Activated naive CD4-positive, alpha-beta T cell treated with anti-CD3 and anti-CD28 coated beads, Interleukin-2, amount 50 U/mL, for 24 hours (primary cell): Measurements from ENCODE around the gene AIFM1.
A peak's percentile ranks its signal among the peaks of the same experiment; 100 is the strongest.

Experiments used
- H3K27ac Mint-ChIP-seq: one replicate; pipeline ENCODE4 v1.8.0; 2021; ENCODE audit warnings: mild to moderate bottlenecking, mixed read lengths
- H3K27me3 Mint-ChIP-seq: one replicate; pipeline ENCODE4 v1.8.0; 2021; ENCODE audit warnings: mixed read lengths
- H3K36me3 Mint-ChIP-seq: one replicate; pipeline ENCODE4 v1.8.0; 2021; ENCODE audit warnings: mixed read lengths
- H3K4me1 Mint-ChIP-seq: one replicate; pipeline ENCODE4 v1.8.0; 2021; ENCODE audit warnings: mixed read lengths
- H3K4me3 Mint-ChIP-seq: one replicate; pipeline ENCODE4 v1.8.0; 2021; ENCODE audit warnings: mild to moderate bottlenecking, mixed read lengths
- H3K9me3 Mint-ChIP-seq: one replicate; pipeline ENCODE4 v1.8.0; 2021; ENCODE audit warnings: mixed read lengths

AIFM1 gene

DNA sequence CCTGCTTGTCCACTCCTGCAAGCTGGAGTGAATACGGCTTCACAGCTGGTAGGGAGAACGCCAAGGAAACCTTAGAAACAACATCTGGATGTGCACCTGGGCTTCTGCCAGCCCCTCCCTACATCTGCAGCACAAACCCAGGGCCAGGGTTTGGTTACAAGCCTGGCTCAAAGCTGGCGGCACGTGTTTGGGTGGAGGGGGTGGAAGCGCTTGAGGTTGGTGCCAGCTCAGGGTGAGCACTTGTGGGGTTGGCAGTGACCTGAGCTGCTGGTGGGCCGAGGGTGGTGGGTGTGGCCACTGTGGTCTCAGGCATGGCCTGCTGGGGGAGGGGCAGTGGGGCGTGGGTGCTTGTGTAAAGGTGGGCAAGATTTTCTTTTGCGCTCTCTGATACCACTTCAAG is 70.9 kb downstream of the AIFM1 start:
- Mint-ChIP-seq H3K4me1 (peaks cover 56% of the 10 kb centered on the region), H3K36me3 (no peaks in the 10 kb centered on the region), H3K27ac (peak overlapping the region; percentile 51), H3K9me3 (no peaks in the 10 kb centered on the region), H3K27me3 (no peaks in the 10 kb centered on the region), H3K4me3 (no peak overlapping the region)

DNA sequence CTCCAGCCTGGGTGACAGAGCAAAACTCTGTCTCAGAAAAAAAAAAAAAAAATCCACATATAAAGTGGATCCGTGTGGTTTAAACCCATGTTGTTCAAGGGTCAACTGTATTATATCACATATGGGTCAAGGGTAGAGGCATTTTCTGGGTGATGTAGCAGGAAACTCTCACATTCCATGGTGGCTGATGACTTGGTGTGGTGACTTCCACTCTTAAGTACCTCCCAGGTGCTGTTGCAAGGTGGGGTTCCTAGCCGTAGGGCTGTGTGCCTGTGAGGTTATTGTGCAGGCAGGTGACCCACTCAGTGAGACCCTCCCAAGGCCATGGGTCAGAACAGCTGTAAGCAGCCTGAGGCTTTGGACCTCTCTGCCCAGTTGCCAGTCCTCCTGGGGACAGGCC is 72.4 kb downstream of the AIFM1 start:
- no peak overlapping the region for H3K27ac Mint-ChIP-seq
- H3K27me3 Mint-ChIP-seq, result no peaks in the 10 kb centered on the region
- no peaks in the 10 kb centered on the region for H3K36me3 Mint-ChIP-seq
- no peaks in the 10 kb centered on the region for H3K9me3 Mint-ChIP-seq
- H3K4me1 Mint-ChIP-seq, result peaks cover 54% of the 10 kb centered on the region
- no peak overlapping the region for H3K4me3 Mint-ChIP-seq

DNA sequence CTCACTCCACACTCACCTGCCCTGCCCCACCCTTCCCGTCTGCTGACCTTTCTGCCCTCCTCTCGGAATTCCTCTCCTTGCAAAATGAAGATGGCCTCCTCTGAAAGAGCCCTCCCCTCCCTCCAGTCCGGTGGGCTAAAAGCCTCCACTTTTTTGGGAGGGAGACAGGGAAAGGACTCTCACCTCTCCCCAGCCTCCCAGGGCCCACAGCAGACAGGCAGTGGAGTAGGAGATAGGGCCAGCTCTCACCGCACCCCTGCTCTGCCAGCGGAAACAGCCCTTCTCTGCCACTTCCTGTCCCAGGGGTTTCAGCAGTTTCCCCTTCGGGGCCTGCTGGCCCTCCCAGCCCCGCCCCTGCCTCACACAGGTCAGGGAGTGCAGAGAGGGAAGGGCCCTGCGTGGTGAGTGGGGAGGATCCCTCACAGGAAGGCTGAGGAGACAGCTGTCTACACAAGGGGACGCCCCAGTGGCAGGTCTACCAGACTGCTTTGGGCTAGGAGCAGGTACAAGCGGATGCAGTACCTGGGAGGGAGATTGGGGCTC is 73.6 kb downstream of the AIFM1 start:
- H3K27me3 Mint-ChIP-seq, result no peaks in the 10 kb centered on the region
- no peaks in the 10 kb centered on the region for H3K36me3 Mint-ChIP-seq
- H3K9me3 Mint-ChIP-seq, result no peaks in the 10 kb centered on the region
- H3K4me3 Mint-ChIP-seq, result peak overlapping the region; percentile 59
- H3K27ac Mint-ChIP-seq, result peak overlapping the region; percentile 62
- peaks cover 55% of the 10 kb centered on the region for H3K4me1 Mint-ChIP-seq

DNA sequence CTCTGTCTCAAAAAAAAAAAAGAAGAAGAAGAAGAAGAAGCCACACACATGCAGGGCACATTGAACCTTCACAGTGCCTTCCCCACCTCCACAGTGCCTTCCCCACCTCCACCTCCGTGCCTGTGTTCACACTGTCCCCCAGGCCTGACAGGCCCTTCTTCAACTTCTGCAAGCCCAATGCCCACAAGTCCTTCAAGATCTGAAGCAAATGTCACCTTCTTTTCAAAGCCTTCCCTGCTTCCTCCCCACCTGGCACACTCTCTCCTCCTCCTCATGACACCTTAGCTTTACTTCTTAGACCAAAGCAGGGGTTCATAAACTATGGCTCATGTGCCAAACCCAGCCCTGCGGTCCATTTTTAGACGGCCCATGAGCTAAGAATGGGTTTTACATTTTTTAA is 75.3 kb downstream of the AIFM1 start:
- H3K4me3 Mint-ChIP-seq, result no peak overlapping the region
- H3K9me3 Mint-ChIP-seq, result no peaks in the 10 kb centered on the region
- H3K4me1 Mint-ChIP-seq, result peaks cover 53% of the 10 kb centered on the region
- peak overlapping the region; percentile 80 for H3K27ac Mint-ChIP-seq
- no peaks in the 10 kb centered on the region for H3K36me3 Mint-ChIP-seq
- no peaks in the 10 kb centered on the region for H3K27me3 Mint-ChIP-seq

DNA sequence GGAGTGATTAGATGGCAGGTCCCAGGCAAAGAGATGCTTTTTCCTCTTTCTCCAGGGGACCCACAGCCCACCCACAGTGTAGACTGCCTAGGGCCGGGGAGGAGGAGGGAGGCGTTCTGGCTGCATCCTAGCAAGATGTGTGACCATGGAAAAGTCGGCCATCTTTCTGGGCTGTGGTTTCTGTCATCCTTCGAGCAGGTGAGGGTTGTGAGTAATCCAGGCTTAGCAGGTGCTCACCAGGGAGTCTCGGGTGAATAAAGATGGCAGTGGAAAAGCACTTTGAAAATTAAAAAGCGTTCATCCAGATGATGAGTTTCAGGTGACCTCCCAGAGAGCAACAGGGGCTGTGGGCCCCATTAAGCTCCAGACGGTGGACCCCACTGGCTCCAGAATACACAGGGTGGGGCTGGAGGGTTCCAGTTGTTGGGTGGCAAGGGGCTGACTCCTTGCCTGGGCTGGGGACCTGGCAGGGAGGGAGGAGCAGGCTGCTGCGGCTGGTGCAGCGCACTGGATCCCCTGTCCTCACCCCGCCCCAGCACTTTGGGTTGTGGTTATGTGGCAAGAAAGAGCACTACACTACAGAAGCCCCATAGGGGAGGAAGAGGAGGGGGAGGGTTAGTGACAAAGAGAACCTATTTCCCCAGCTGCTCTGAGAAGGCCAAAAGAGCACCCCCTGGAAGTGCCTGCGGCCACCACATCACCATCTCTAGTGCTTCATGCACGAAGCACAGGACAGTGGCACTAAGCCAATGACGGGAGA is 79.0 kb downstream of the AIFM1 start:
- Mint-ChIP-seq H3K27ac (peak overlapping the region; percentile 84), H3K36me3 (no peaks in the 10 kb centered on the region), H3K27me3 (no peaks in the 10 kb centered on the region), H3K4me1 (peaks cover 65% of the 10 kb centered on the region), H3K4me3 (peak overlapping the region; percentile 84), H3K9me3 (no peaks in the 10 kb centered on the region)

DNA sequence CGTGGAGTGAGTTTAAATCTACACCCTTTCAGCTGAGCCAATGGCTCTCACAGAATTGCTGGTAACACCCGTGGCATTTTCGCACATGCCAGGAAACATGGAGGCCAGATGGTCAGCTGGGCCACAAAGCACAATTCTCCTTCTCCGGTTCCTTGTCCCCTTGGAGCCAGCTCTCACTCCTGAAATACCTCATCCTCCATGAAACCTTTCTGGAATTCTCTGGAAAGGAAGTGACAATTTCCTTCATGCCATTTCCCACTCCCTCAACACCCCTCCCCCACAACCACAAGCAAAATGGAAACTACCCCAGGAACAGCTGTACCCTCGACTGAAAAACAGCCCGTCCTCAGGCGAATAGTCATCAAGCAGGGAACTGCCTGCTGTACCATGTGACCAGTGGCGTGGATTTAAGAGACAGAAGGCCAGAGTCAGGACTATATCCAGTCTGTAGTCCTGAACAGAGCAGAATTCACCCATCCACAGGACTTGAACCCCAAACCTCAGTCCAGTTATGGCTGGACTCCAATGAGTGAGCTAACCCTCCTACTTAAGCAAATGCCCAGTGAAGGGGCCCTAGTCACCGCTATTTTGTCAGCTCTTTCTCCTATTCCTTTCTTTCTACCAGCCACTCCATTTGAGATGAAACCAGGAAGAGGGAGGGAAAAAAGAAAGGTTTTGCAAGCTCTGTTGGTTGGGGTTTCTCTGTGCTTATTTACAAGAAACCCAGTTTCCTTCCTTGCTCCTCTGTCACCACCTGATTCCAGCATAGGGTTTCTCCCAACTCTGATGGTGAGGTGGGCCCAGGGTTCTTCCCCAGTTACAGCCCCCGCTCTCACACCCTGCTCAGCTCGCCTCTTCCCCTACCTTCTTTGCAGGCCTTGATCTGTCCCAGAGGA is 79.8 kb downstream of the AIFM1 start:
- Mint-ChIP-seq H3K9me3 (no peaks in the 10 kb centered on the region), H3K36me3 (no peaks in the 10 kb centered on the region), H3K27me3 (no peaks in the 10 kb centered on the region), H3K4me1 (peaks cover 68% of the 10 kb centered on the region), H3K4me3 (peak overlapping the region; percentile 84), H3K27ac (peak overlapping the region; percentile 84)

DNA sequence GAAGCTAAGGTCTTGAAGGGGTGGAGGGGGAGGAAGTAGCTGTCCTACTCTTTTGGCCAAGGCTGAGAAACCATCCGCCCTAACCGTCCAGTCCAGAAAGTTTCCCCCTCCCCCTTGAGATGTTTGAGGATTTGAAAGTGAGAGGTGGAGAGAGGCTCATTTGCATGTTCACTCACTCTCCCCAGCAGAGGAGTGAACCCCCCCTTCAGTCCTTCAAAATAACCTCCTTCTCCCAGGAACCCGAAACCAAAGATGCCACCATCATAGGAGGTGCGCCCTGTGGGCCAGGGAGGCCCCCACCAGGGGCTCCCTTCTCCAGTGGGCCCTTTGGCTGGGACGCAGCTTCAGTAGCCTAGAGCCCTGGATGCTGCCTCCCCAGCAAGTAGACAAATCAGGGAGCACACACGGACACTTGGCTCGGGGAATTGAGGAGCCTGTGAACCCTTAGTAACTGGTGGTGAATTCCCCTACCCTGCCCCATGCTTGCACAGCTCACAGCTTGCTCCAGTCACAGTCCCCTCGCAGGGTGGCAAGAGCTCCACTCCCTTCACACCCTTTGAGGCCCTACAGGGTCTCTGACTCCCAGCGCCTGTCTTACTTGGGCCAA is 80.9 kb downstream of the AIFM1 start:
- Mint-ChIP-seq H3K36me3 (no peaks in the 10 kb centered on the region), H3K4me1 (peaks cover 65% of the 10 kb centered on the region), H3K9me3 (no peaks in the 10 kb centered on the region), H3K27me3 (no peaks in the 10 kb centered on the region), H3K4me3 (peak overlapping the region; percentile 84), H3K27ac (peak overlapping the region; percentile 55)

DNA sequence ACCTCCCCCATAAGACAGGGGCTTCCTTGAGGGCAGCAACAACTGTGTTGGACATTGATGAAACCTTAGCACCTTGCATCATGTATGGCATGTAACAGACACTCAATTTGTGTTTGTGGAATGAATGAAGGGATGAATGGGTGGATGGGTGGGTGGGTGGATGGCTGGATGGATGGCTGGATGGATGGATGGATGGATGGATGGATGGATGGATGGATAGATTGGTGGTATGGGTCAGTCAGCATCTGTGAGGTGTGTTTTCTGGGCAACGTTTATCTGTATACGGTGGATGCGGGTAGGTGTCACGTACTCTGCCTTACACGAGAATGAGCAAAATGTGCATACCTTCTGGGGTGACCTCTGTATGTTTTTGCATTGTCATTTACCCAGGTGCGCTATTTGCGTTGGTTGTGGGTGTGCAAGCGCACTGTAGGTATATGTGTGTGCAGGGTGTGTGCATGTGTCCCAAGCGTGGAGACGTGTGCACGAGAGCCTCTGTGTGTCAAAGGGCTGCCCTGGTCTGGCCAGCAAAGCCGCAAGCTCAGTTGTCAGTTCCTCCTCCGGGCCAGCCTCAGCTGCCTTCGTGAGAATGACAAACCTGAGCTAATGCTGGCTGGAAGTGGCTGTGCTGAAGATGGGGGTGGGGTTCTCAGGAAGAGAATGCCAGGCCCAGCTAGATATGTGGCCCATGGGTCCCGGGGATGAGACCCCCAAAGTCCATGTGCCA is 81.8 kb downstream of the AIFM1 start:
- Mint-ChIP-seq H3K4me3 (peak overlapping the region; percentile 84), H3K36me3 (no peaks in the 10 kb centered on the region), H3K27ac (peak overlapping the region; percentile 91), H3K9me3 (no peaks in the 10 kb centered on the region), H3K27me3 (no peaks in the 10 kb centered on the region), H3K4me1 (peaks cover 66% of the 10 kb centered on the region)

DNA sequence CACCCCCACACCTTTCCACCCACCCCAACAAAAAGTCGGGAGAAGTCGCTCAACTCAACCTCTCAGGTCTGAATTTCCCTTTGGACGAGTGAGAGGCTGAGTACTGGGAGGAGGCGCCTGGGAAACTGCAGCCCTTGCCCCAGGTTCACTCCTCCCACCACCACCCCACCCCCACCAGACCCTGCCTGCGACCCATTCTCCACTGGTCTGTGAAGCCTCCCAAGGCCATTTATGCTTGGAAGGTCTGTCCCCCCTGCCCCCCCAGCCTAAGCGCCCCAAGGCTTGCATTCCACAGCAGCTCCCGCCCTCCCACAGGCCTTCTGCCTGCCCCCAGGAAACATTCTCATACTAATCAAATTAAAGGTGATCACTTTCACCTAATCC is 82.5 kb downstream of the AIFM1 start:
- Mint-ChIP-seq H3K27me3 (no peaks in the 10 kb centered on the region), H3K27ac (peak overlapping the region; percentile 91), H3K9me3 (no peaks in the 10 kb centered on the region), H3K4me1 (peaks cover 58% of the 10 kb centered on the region), H3K4me3 (peak overlapping the region; percentile 84), H3K36me3 (no peaks in the 10 kb centered on the region)

DNA sequence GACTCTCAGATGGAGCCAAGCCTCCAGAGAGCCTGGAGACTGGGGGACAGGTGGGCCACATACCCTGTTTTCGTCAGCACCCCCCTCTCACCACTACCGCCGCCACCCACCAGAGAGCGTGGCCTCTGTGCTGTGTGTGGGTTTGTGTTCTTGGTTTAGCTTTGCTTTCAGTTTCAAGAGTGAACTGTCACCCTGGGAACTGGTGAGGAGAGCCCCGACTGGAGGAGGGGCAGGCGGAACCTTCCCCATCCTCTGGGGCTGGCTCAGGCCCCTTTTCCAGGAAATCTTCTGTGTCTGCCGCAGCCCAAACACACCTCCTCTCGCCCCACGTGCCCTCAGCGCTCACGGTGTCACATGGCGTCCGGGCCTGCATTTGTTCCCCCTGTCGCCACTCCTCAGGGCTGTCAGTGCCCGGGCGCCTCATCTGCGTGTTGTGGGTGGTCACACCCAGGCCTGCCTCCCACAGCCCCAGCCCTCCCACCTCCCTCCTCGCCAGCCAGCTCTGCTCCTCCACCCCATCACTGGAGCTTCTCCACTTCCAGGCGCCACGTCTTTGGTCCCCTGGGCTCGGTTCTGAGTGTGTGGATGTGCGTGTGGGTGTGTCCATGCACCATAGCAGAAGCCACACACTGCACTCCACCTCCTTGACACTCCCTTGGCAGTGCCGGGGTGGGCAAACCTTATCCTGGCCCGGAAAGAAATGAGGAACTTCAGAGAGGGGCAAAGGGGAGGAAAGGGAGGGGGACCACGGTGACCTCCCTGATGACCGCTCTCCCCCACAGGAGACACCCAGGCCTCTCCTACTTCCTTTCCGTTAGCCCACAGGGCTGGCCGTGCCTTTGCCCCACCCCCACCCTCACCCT is 83.2 kb downstream of the AIFM1 start:
- no peaks in the 10 kb centered on the region for H3K9me3 Mint-ChIP-seq
- H3K4me1 Mint-ChIP-seq, result peaks cover 52% of the 10 kb centered on the region
- no peaks in the 10 kb centered on the region for H3K27me3 Mint-ChIP-seq
- H3K36me3 Mint-ChIP-seq, result no peaks in the 10 kb centered on the region
- peak overlapping the region; percentile 86 for H3K27ac Mint-ChIP-seq
- H3K4me3 Mint-ChIP-seq, result peak overlapping the region; percentile 73

DNA sequence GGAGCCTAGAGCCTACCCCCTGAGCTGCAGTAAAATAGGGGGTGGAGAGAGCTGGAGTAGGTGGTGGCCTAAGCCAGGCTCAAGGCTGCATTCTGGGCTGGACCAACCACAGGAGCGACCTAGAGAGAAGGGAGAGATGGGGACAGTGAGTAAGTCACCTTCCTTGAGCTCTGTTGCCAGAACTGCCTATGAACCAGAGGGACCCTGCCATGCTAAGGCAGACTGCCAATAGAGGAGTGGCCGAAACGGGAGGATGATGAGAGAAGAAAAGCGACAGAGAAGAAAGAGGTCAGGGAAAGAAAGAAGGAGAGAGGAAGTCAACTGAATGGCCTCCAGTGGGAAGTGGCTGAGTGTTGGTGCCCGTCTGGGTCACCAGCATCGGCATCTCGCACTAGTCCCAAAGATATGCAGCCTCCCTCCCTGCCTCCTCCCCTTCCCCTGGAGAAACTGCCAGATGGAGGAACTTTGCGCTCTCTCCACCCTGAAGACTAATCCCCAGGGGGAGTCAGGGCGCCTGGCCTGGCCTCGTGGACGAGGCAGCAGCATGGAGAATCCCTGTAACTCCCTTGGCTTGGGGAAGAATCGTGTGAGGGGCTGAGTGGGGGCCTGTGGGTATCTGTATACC is 84.1 kb downstream of the AIFM1 start:
- peak overlapping the region; percentile 94 for H3K27ac Mint-ChIP-seq
- H3K36me3 Mint-ChIP-seq, result no peaks in the 10 kb centered on the region
- H3K9me3 Mint-ChIP-seq, result no peaks in the 10 kb centered on the region
- peaks cover 52% of the 10 kb centered on the region for H3K4me1 Mint-ChIP-seq
- H3K27me3 Mint-ChIP-seq, result no peaks in the 10 kb centered on the region
- peak overlapping the region; percentile 73 for H3K4me3 Mint-ChIP-seq

DNA sequence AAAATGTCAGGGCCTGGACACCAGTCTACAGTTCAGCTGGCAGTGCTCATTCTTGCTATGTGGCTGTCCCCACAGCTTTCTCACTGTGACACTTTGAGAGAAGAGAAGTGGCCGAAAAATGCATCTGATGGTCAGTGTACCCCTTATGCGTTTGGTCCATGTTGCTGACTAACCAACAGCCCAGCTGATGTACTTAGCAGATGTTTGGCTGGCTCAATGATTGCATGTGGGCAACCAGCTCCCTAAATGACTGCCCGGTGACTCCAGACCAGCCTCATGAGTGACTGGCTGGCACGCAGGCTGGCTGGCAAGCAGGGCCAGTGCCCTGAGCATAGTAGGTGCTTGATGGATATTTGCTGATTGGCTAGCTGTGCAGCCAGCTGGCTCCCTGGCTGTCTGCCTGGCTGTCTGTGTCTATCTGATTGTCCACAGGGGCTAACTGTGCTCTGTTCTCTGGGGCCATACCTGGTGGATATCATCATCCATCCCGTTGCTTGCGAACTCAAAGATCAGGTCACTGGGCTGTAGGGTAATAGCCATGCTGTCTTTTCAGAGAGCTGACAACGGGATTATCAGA is 84.8 kb downstream of the AIFM1 start:
- peaks cover 47% of the 10 kb centered on the region for H3K4me1 Mint-ChIP-seq
- H3K27ac Mint-ChIP-seq, result peak overlapping the region; percentile 46

DNA sequence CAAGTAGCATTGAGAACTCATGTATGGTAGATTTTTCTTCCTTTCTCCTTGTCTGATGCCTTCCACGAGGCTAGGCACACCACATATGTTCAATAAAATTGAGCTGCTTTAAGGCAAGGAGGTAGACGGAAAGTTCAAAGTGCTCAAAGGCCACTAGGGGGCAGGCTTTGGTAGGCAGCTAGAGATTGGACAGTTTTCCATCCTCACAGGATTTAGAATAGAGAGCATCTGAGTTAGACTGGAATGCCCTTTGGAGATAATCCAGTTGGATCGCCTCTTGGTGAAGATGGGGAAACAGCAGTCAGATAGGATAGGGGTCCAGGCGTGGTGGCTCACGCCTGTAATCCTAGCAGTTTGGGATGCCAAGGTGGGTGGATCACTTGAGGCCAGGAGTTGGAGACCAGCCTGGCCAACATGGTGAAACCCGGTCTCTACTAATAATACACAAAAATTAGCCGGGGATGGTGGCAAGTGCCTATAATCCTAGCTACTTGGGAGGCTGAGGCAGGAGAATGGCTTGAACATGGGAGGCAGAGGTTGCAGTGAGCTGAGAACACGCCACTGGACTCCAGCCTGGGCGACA is 85.7 kb downstream of the AIFM1 start:
- Mint-ChIP-seq H3K9me3 (no peaks in the 10 kb centered on the region), H3K27me3 (no peaks in the 10 kb centered on the region), H3K36me3 (peaks cover 2% of the 10 kb centered on the region), H3K4me1 (peaks cover 40% of the 10 kb centered on the region), H3K4me3 (peak overlapping the region; percentile 26), H3K27ac (peak overlapping the region; percentile 76)

More for the DNA sequence above, 84.8 kb downstream of the AIFM1 start:
- Mint-ChIP-seq H3K36me3 (no peaks in the 10 kb centered on the region), H3K4me3 (no peak overlapping the region), H3K27me3 (no peaks in the 10 kb centered on the region), H3K9me3 (no peaks in the 10 kb centered on the region)
